HepG2 (cell line): Measurements from ENCODE around the gene CCDC174. TPM values are rescaled to one million over a fixed set of nuclear protein-coding genes. Genes with fewer than 3 reads are reported as not detected.
A peak's percentile ranks its signal among the peaks of the same experiment; 100 is the strongest.

Experiments used
- CCDC6 ChIP-seq: sonication (generic); formaldehyde crosslinking; IDR thresholded peaks from 2 replicates; pipeline ENCODE4 v1.8.1; 2022; ENCODE audit warnings: mild to moderate bottlenecking, missing genetic modification reagents, moderate library complexity
- ETV5 ChIP-seq: IDR thresholded peaks from 2 replicates; pipeline ENCODE4 v1.6.1; 2018; ENCODE audit warnings: missing biosample characterization, missing genetic modification reagents, inconsistent platforms, borderline replicate concordance
- GATAD1 ChIP-seq: IDR thresholded peaks from 2 replicates; pipeline ENCODE4 v1.6.1; 2016; ENCODE audit warnings: missing genetic modification reagents, missing compliant biosample characterization
- GPBP1L1 ChIP-seq: sonication (generic); formaldehyde crosslinking; IDR thresholded peaks from 2 replicates; pipeline ENCODE4 v1.5.0; 2020; ENCODE audit warnings: mild to moderate bottlenecking, missing genetic modification reagents
- SMAD9 ChIP-seq: sonication (generic); formaldehyde crosslinking; IDR thresholded peaks from 2 replicates; pipeline ENCODE4 v1.5.1; 2020; ENCODE audit warnings: mild to moderate bottlenecking, missing genetic modification reagents
- SRSF1 ChIP-seq: fragments of 200-400 bp; formaldehyde crosslinking; optimal IDR thresholded peaks from 2 replicates; pipeline ENCODE3; 2017; ENCODE audit warnings: mild to moderate bottlenecking, low read depth, low read length, moderate library complexity
- SRY ChIP-seq: sonication (generic); formaldehyde crosslinking; IDR thresholded peaks from 2 replicates; pipeline ENCODE4 v1.8.0; 2022; ENCODE audit warnings: mild to moderate bottlenecking, missing genetic modification reagents
- ZBTB20 ChIP-seq: sonication (generic); formaldehyde crosslinking; IDR thresholded peaks from 2 replicates; pipeline ENCODE4 v1.8.1; 2023; ENCODE audit warnings: missing genetic modification reagents, low read depth, mild to moderate bottlenecking, borderline replicate concordance
- ZNF34 ChIP-seq: sonication (generic); formaldehyde crosslinking; IDR thresholded peaks from 2 replicates; pipeline ENCODE4 v1.4.0; 2020; ENCODE audit warnings: mild to moderate bottlenecking, missing genetic modification reagents, borderline replicate concordance
- ZNF501 ChIP-seq: sonication (generic); formaldehyde crosslinking; IDR thresholded peaks from 2 replicates; pipeline ENCODE4 v1.5.1; 2020; ENCODE audit warnings: mild to moderate bottlenecking, moderate library complexity, missing genetic modification reagents
- ZNF510 ChIP-seq: sonication (generic); formaldehyde crosslinking; IDR thresholded peaks from 2 replicates; pipeline ENCODE4 v1.4.0; 2020; ENCODE audit warnings: low read depth, mild to moderate bottlenecking, missing genetic modification reagents
- ZNF547 ChIP-seq: sonication (generic); formaldehyde crosslinking; IDR thresholded peaks from 2 replicates; pipeline ENCODE4 v1.5.1; 2020; ENCODE audit warnings: mild to moderate bottlenecking, missing genetic modification reagents
- polyA plus RNA-seq, 8 experiments: library from polyadenylated mRNA; depleted of rRNA in 3 of 8; stranded (reverse) in 7 of 8; unstranded in 1 of 8; fragments of >200 nt; fragmentation: Illumina TruSeq in 4 of 8; extraction: Trizol in 4 of 8; gene quantifications; 2 replicates each; pipeline versions ENCODE4 v1.2.1 to v1.2.3, GENCODE V29; 2011 to 2016; ENCODE audit warnings: low read depth in 4 of 8, missing spikeins in 1 of 8, mixed read lengths in 1 of 8; ENCODE audit not compliant: insufficient read depth in 1 of 8
- total RNA-seq, 5 experiments: library from RNA; depleted of rRNA; stranded (reverse); fragments of >200 nt; fragmentation: Illumina TruSeq; extraction: Trizol; gene quantifications; 2 replicates each; pipeline ENCODE4 v1.2.3, GENCODE V29; 2016; ENCODE audit warnings: low read depth in 1 of 5
- TF ChIP-seq, protein P1 (sequence below): sonication (generic); formaldehyde crosslinking; IDR thresholded peaks from 2 replicates; pipeline ENCODE4 v1.4.0; 2020; ENCODE audit warnings: mild to moderate bottlenecking, missing genetic modification reagents
- TF ChIP-seq, protein P2 (sequence below), 2 experiments: fragments of 450-650 bp in 1 of 2; sonication (generic) in 1 of 2; formaldehyde crosslinking; IDR thresholded peaks; 2 replicates each; pipeline versions ENCODE4 v1.5.0 to v1.8.0; 2020 to 2022; ENCODE audit warnings: mild to moderate bottlenecking in 1 of 2, missing genetic modification reagents in 1 of 2
- TF ChIP-seq, protein P3 (sequence below): sonication (generic); formaldehyde crosslinking; IDR thresholded peaks from 2 replicates; pipeline ENCODE4 v1.5.0; 2020; ENCODE audit warnings: missing genetic modification reagents

The CCDC174 gene
- total and polyA plus RNA-seq, 2 of the 13 experiments (the other 11 are each of a cell fraction or from before 2014, with no cell fraction given) = 5.4 to 11.0 TPM

GRCh38 chr3:14651440-14652251, at the start of gene CCDC174 (continued):
- TF ChIP-seq, protein P1, sequence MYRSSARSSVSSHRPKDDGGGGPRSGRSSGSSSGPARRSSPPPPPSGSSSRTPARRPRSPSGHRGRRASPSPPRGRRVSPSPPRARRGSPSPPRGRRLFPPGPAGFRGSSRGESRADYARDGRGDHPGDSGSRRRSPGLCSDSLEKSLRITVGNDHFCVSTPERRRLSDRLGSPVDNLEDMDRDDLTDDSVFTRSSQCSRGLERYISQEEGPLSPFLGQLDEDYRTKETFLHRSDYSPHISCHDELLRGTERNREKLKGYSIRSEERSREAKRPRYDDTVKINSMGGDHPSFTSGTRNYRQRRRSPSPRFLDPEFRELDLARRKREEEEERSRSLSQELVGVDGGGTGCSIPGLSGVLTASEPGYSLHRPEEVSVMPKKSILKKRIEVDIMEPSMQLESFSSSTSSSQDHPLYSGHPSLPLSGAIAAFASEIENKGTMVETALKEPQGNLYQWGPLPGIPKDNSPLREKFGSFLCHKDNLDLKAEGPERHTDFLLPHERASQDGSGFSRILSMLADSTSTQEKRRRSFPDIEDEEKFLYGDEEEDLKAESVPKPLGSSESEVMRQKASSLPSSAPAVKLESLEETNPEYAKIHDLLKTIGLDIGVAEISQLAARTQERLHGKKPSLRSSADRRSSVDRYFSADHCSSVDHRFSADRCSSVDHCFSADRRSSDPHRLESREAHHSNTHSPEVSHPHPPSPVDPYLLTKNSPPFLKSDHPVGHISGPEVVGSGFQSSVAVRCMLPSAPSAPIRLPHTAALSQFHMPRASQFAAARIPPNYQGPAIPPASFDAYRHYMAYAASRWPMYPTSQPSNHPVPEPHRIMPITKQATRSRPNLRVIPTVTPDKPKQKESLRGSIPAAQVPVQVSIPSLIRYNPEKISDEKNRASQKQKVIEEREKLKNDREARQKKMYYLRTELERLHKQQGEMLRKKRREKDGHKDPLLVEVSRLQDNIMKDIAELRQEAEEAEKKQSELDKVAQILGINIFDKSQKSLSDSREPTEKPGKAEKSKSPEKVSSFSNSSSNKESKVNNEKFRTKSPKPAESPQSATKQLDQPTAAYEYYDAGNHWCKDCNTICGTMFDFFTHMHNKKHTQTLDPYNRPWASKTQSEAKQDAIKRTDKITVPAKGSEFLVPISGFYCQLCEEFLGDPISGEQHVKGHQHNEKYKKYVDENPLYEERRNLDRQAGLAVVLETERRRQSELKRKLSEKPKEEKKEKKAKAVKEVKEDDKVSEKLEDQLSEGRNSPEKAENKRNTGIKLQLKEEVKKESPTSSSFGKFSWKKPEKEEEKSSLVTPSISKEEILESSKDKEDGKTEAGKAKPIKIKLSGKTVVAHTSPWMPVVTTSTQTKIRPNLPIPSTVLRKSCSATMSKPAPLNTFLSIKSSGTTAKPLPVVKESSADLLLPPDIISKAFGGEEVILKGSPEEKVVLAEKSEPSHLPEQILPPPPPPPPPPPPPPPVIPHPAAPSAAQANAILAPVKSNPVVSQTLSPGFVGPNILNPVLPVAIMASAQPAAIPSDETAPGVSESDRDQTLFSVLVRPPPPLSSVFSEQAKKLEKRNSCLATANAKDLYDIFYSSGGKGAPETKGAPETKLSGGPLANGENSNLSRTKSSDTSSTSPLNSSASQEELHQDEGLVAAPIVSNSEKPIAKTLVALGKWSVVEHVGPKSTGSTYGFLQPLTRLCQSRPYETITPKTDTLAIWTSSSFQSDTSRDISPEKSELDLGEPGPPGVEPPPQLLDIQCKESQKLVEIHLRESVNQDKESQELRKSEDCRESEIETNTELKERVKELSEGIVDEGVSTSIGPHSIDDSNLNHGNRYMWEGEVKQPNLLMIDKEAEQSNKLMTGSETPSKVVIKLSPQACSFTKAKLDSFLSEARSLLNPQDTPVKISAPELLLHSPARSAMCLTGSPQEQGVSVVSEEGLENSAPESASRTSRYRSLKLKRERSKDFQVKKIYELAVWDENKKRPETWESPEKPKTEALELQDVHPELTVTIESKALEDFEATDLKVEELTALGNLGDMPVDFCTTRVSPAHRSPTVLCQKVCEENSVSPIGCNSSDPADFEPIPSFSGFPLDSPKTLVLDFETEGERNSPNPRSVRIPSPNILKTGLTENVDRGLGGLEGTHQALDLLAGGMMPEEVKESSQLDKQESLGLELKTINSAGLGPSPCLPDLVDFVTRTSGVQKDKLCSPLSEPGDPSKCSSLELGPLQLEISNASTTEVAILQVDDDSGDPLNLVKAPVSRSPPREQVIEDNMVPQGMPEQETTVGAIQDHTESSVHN (CRISPR knock-in tag) = peak; percentile 89; the same call in 1 of the 2 replicates
- TF ChIP-seq CCDC6 (CRISPR knock-in tag) (peak; percentile 90), ETV5 (CRISPR knock-in tag) (peak; percentile 95), ZNF501 (CRISPR knock-in tag) (peak; percentile 91), SRY (CRISPR knock-in tag) (peak; percentile 59; the same call in 1 of the 2 replicates), GATAD1 (CRISPR knock-in tag) (peak; percentile 97), ZBTB20 (CRISPR knock-in tag) (peak; percentile 72; the same call in 1 of the 2 replicates), SMAD9 (CRISPR knock-in tag) (0 out of 2 replicates have a peak, but pooled peaks have one; percentile 77), ZNF34 (peak; percentile 88; the same call in 1 of the 2 replicates), ZNF510 (CRISPR knock-in tag) (0 out of 2 replicates have a peak, but pooled peaks have one; percentile 64), GPBP1L1 (CRISPR knock-in tag) (no peak), ZNF547 (CRISPR knock-in tag) (peak; percentile 71; the same call in 1 of the 2 replicates), SRSF1 (peak; percentile 94)
- TF ChIP-seq, protein P2, sequence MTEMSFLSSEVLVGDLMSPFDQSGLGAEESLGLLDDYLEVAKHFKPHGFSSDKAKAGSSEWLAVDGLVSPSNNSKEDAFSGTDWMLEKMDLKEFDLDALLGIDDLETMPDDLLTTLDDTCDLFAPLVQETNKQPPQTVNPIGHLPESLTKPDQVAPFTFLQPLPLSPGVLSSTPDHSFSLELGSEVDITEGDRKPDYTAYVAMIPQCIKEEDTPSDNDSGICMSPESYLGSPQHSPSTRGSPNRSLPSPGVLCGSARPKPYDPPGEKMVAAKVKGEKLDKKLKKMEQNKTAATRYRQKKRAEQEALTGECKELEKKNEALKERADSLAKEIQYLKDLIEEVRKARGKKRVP (CRISPR knock-in tag; IDR thresholded peaks at IDR 0.05) = peak in 1 of 2 experiments; percentile 74; a peak in 2 of 4 replicates
- TF ChIP-seq, protein P3, sequence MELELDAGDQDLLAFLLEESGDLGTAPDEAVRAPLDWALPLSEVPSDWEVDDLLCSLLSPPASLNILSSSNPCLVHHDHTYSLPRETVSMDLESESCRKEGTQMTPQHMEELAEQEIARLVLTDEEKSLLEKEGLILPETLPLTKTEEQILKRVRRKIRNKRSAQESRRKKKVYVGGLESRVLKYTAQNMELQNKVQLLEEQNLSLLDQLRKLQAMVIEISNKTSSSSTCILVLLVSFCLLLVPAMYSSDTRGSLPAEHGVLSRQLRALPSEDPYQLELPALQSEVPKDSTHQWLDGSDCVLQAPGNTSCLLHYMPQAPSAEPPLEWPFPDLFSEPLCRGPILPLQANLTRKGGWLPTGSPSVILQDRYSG (CRISPR knock-in tag) = 0 out of 2 replicates have a peak, but pooled peaks have one; percentile 27
